Activated naive CD8-positive, alpha-beta T cell (primary cell): ENCODE results near the gene DLK2.
"Not testable (repeated sequence)": the region's sequence is repeated elsewhere in the genome, so short reads cannot be mapped to it uniquely, and the experiment has no call there.

ENCODE experiments used
- H3K27ac Mint-ChIP-seq: one replicate; pipeline ENCODE4 v1.8.0; 2021; ENCODE audit warnings: mixed read lengths
- H3K27me3 Mint-ChIP-seq: one replicate; pipeline ENCODE4 v1.8.0; 2021; ENCODE audit warnings: mixed read lengths
- H3K36me3 Mint-ChIP-seq: one replicate; pipeline ENCODE4 v1.8.0; 2021; ENCODE audit warnings: mixed read lengths
- H3K4me1 Mint-ChIP-seq: one replicate; pipeline ENCODE4 v1.8.0; 2021; ENCODE audit warnings: low read depth, mixed read lengths
- H3K4me3 Mint-ChIP-seq: one replicate; pipeline ENCODE4 v1.8.0; 2021; ENCODE audit warnings: mild to moderate bottlenecking, mixed read lengths
- H3K9me3 Mint-ChIP-seq: one replicate; pipeline ENCODE4 v1.8.0; 2021; ENCODE audit warnings: low read depth, mixed read lengths

Gene DLK2

DNA sequence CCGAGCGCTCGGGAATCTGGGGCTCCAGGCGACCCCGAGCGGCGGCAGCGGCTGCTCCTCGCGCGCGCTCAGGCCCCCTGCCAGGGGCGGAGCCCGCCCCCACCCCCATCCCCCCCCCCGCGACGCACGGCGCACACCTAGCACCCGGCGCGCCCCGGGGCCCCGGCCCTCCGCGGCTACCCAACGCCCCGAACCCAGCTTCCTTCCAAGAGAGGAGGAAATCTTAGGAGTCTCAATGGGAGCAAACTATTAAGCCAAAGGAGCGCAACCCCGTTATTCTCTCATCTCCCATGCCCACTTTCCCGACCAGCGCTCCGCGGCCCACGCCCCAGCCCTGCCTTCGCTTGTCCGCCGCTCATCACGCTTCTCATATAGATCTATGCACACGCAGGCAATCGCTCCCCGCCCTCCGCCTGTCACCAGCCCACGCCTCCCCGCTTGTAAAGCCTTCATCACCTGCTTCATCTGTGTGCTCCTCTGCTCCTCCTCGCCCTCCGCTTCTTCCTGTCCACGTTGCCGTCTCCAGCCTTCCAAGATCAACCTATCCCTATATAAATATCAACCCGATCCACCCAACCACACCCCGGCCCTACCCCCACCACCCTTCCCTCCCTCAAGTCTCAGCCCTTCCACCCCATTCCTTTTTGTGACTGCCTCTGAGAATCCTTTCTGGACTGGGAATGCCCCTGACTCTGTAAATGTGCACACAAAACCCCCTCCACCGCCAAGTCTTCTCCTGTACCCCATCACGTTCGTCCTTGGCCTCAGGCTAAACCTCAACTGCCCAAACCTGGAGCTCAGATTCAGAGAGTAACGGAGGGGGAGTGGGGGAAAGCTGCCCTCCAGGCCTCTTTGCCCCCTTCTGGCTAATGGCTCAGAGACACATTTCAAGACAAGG is at the start of gene DLK2:
Gene DLK2, minus strand, starts transcription at position 18 of the 898 bp plus-strand sequence. CDS start 723 bp downstream, outside the sequence.
- H3K9me3 Mint-ChIP-seq: no peaks in the 10 kb centered on the region
- no peaks in the 10 kb centered on the region for H3K36me3 Mint-ChIP-seq
- no peaks in the 10 kb centered on the region for H3K27me3 Mint-ChIP-seq
- peaks cover 18% of the 10 kb centered on the region for H3K4me1 Mint-ChIP-seq
- peak within 1 kb of the TSS; percentile 88 for H3K4me3 Mint-ChIP-seq
- peak within 1 kb of the TSS; percentile 36 for H3K27ac Mint-ChIP-seq

DNA sequence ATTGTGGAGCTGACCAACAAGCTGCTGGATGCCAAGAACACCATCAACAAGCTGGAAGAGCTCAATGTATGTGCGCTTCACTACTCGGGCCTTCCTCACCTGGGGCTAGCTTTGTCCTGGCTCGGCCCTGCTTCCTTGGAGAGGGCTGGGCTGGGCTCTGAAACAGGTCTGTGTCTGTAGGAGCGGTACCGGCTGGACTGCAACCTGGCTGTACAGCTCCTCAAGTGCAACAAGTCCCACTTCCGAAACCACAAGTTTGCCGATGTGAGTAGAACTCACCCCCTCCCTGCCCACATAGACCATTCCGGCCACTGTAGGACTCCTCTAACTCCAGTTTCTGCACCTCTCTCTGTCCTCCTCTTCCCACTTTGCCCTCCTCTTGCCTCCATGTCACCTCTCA is 48.1 kb upstream of the DLK2 start:
- Mint-ChIP-seq H3K36me3 (no peaks in the 10 kb centered on the region), H3K27me3 (peaks cover 3% of the 10 kb centered on the region), H3K9me3 (no peaks in the 10 kb centered on the region), H3K4me1 (peaks cover 7% of the 10 kb centered on the region), H3K4me3 (no peak overlapping the region), H3K27ac (no peak overlapping the region)

DNA sequence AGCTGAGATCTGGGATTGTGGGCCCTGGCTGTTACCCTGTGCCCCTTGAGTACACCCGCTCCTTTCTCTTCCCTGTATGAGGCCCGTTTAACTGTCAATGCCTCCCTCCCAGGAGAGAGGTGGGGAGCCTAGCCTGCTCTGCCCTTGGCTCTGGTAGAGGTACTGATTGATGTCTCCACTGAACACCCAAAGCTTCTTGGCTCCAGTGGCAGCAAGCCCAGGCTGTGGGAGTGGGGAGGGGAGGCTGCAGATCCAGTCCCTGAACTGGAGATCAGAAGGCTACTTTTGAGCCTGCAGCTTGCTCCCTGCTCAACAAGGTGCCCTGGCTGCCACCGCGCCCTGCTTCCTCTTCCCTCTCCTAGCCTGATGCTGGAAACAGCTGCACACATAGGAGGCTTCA is 47.3 kb upstream of the DLK2 start:
- Mint-ChIP-seq H3K27ac (no peak overlapping the region), H3K4me1 (peaks cover 6% of the 10 kb centered on the region), H3K27me3 (no peaks in the 10 kb centered on the region), H3K4me3 (no peak overlapping the region), H3K36me3 (no peaks in the 10 kb centered on the region), H3K9me3 (no peaks in the 10 kb centered on the region)

DNA sequence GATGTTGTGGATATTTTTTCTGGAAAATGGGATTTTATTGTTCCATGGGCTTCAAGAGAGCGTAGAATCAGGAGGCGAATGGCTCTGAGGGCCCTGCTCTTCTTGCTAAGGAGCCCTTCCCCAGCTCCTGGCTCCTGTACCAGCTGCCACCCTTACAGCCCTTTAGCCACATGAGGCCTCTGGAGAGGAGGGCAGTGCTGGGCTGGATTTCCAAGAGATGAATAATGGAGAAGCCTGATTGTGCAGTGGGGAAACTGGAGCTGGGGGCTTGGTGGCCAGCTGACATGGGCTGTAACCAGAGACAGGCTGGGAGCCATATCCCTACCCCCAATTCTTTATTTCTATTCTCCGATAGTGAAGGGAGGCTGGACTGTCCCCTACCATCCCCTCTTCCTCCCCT is 45.6 kb upstream of the DLK2 start:
- no peaks in the 10 kb centered on the region for H3K36me3 Mint-ChIP-seq
- H3K4me3 Mint-ChIP-seq: no peak overlapping the region
- H3K4me1 Mint-ChIP-seq: no peaks in the 10 kb centered on the region
- no peaks in the 10 kb centered on the region for H3K9me3 Mint-ChIP-seq
- no peak overlapping the region for H3K27ac Mint-ChIP-seq
- no peaks in the 10 kb centered on the region for H3K27me3 Mint-ChIP-seq

- Mint-ChIP-seq H3K36me3 (no peaks in the 10 kb centered on the region), H3K27ac (no peak overlapping the region), H3K9me3 (no peaks in the 10 kb centered on the region), H3K4me1 (peaks cover 15% of the 10 kb centered on the region), H3K27me3 (no peaks in the 10 kb centered on the region), H3K4me3 (no peak overlapping the region)
Observed at GRCh38 chr6:43499028-43499815, 43.9 kb upstream of the DLK2 start.

- peaks cover 21% of the 10 kb centered on the region for H3K4me1 Mint-ChIP-seq
- not testable (repeated sequence) for H3K36me3 Mint-ChIP-seq, H3K27ac Mint-ChIP-seq, H3K9me3 Mint-ChIP-seq, H3K4me3 Mint-ChIP-seq, H3K27me3 Mint-ChIP-seq
Observed at GRCh38 chr6:43498291-43498690, 42.9 kb upstream of the DLK2 start.

- no peaks in the 10 kb centered on the region for H3K9me3 Mint-ChIP-seq
- H3K27ac Mint-ChIP-seq: no peak overlapping the region
- no peaks in the 10 kb centered on the region for H3K27me3 Mint-ChIP-seq
- peaks cover 24% of the 10 kb centered on the region for H3K4me1 Mint-ChIP-seq
- H3K4me3 Mint-ChIP-seq: no peak overlapping the region
- no peaks in the 10 kb centered on the region for H3K36me3 Mint-ChIP-seq
Observed at GRCh38 chr6:43497689-43498088, 42.3 kb upstream of the DLK2 start.

GRCh38 chr6:43497129-43497396 is 41.7 kb upstream of the DLK2 start:
- Mint-ChIP-seq H3K36me3 (no peaks in the 10 kb centered on the region), H3K4me1 (peaks cover 24% of the 10 kb centered on the region), H3K27ac (no peak overlapping the region), H3K9me3 (no peaks in the 10 kb centered on the region), H3K27me3 (no peaks in the 10 kb centered on the region), H3K4me3 (no peak overlapping the region)

DNA sequence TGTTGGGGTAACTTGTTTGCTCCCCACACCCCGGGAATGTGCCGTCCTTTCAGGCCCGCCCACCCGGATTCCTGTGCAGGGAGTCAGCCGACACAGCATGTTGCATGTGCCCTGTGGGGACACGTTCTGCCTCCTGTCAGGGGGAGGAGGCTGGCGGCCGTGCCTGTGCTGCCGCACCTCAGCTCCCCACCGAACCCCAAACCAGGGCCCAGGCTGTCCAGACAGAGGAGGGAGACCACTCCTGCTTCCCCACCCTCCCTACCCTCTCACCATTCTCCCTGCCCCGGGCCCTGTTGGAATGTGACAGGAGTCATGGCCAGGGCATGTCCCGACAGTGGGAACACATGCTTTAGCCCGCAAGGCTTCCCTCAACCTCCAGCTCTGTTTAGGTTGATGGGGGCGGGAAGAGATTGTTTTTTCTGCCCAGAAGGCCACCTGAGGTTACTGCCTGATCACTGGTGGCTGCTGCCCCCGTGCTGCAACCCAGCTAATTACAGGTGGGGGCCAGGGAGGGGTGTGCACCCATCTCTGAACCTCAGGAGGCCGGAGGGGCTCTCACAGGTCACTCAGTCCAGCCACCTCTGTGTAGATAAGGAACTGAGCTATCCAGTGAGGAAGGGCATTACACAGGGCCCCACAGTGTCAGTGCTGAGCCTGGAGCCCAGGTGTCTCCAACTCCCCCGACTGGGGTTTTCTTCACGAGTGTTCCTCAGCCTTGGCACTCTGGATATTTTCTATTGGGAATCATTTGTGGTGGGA is 41.2 kb upstream of the DLK2 start:
- Mint-ChIP-seq H3K36me3 (no peaks in the 10 kb centered on the region), H3K4me3 (no peak overlapping the region), H3K4me1 (peaks cover 24% of the 10 kb centered on the region), H3K27me3 (no peaks in the 10 kb centered on the region), H3K9me3 (no peaks in the 10 kb centered on the region), H3K27ac (no peak overlapping the region)

GRCh38 chr6:43495409-43495941 is 40.1 kb upstream of the DLK2 start:
- no peaks in the 10 kb centered on the region for H3K27me3 Mint-ChIP-seq

GRCh38 chr6:43494766-43495165 is 39.4 kb upstream of the DLK2 start:
- no peak overlapping the region for H3K4me3 Mint-ChIP-seq
- H3K27me3 Mint-ChIP-seq: no peaks in the 10 kb centered on the region
- H3K36me3 Mint-ChIP-seq: no peaks in the 10 kb centered on the region
- H3K4me1 Mint-ChIP-seq: peaks cover 26% of the 10 kb centered on the region
- H3K9me3 Mint-ChIP-seq: no peaks in the 10 kb centered on the region
- no peak overlapping the region for H3K27ac Mint-ChIP-seq

More at GRCh38 chr6:43495409-43495941, 40.1 kb upstream of the DLK2 start:
- Mint-ChIP-seq H3K9me3 (no peaks in the 10 kb centered on the region), H3K4me3 (no peak overlapping the region), H3K4me1 (peaks cover 24% of the 10 kb centered on the region), H3K27ac (peak overlapping the region; percentile 34), H3K36me3 (no peaks in the 10 kb centered on the region)

DNA sequence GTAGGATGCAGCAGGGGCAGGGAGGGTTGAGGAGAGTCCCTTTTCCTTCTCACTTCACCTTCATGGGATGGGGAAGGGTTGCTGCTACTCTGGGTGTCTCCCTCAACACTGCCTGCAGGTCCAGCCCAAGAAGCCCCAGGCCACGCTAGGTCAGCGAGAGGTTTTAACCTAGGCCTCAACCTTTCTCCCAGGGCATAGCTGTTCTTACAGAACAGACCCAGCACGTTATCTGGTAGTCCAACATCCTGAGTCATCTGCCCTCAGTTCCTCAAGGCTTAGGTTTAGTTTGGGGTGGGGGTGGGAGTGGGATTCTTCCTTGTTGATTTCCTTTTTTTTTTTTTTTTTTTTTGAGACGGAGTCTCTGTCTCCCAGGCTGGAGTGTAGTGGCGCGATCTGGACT is 39.0 kb upstream of the DLK2 start:
- Mint-ChIP-seq H3K4me1 (peaks cover 26% of the 10 kb centered on the region), H3K9me3 (no peaks in the 10 kb centered on the region), H3K27me3 (no peaks in the 10 kb centered on the region), H3K4me3 (no peak overlapping the region), H3K27ac (no peak overlapping the region), H3K36me3 (no peaks in the 10 kb centered on the region)

DNA sequence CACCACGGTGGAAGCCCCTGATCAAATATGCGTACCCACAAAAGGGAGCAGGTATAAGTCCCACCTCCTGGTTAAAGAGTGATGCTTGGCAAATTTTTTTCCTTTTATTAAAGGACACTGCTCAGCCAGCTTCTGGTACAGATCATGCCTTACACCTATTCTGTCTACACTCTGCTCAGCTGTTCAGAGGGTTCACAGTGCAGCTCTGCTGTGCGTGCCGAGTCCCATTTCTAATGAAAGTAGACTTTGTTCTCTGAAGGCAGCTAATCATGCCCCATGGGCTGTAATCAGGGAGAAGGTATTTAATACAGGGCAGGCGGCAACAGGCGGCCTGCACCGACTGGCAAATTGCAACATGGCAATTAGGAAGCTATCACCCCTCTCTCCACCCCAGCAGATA is 38.5 kb upstream of the DLK2 start:
- no peaks in the 10 kb centered on the region for H3K27me3 Mint-ChIP-seq
- no peak overlapping the region for H3K4me3 Mint-ChIP-seq
- H3K27ac Mint-ChIP-seq: no peak overlapping the region
- H3K9me3 Mint-ChIP-seq: no peaks in the 10 kb centered on the region
- peaks cover 27% of the 10 kb centered on the region for H3K4me1 Mint-ChIP-seq
- no peaks in the 10 kb centered on the region for H3K36me3 Mint-ChIP-seq

DNA sequence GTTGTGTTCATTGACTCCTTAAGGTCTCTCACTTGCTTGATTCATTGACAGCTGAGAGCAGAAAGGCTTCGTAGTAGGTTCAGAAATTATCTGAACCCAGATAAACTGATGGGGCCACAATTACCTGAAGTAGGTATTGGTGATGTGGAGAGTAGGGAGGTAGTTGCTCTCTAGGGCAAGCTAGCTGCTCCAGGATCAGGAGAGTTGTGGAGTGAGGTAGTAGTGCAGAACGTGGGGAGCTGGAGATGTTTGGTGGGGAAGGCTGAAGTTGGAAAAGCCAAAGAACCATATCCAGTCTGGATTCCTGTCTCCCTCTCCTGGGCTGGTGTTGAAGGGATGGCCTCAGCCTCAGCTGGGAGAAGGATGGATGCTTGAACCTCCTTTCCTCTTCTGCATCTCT is 37.9 kb upstream of the DLK2 start:
- Mint-ChIP-seq H3K4me3 (no peak overlapping the region), H3K27me3 (no peaks in the 10 kb centered on the region)

GRCh38 chr6:43492673-43493072 is 37.3 kb upstream of the DLK2 start:
- H3K9me3 Mint-ChIP-seq: no peaks in the 10 kb centered on the region
- H3K4me1 Mint-ChIP-seq: peaks cover 27% of the 10 kb centered on the region
- H3K27ac Mint-ChIP-seq: no peak overlapping the region
- H3K27me3 Mint-ChIP-seq: no peaks in the 10 kb centered on the region
- no peaks in the 10 kb centered on the region for H3K36me3 Mint-ChIP-seq
- H3K4me3 Mint-ChIP-seq: no peak overlapping the region

More for the DNA sequence above, 37.9 kb upstream of the DLK2 start:
- Mint-ChIP-seq H3K36me3 (no peaks in the 10 kb centered on the region), H3K4me1 (peaks cover 27% of the 10 kb centered on the region), H3K9me3 (no peaks in the 10 kb centered on the region), H3K27ac (peak overlapping the region; percentile 13)
